Activated B cell treated with CpG ODN at 0.5 μM for 24 hours (primary cell): ENCODE measurements around the gene XYLB. TPM values are rescaled to one million over a fixed set of nuclear protein-coding genes. Genes with fewer than 3 reads are reported as not detected.

Experiments used
- ATAC-seq: fragments of 200-7000 bp; cut with Tn5 transposase; one replicate; pipeline ENCODE4 v1.10.0; 2021; ENCODE audit warnings: low read depth, mild to moderate bottlenecking, moderate library complexity
- CTCF ChIA-PET: fragments of 350-600 bp; sonication (Branson Sonifier 250); formaldehyde crosslinking; loops from one replicate; lab custom pipeline; 2021; ENCODE audit warnings: antibody characterized with exemption; lab: Charles Lee
- POLR2A ChIA-PET: fragments of 350-600 bp; sonication (Branson Sonifier 250); formaldehyde crosslinking; loops from one replicate; lab custom pipeline; 2021; ENCODE audit warnings: antibody characterized with exemption; lab: Charles Lee
- DNase-seq: peaks from one replicate; pipeline ENCODE4 v3.0.0; 2022
- H3K27ac Mint-ChIP-seq: one replicate; pipeline ENCODE4 v1.8.0; 2020; ENCODE audit warnings: mixed read lengths
- H3K27me3 Mint-ChIP-seq: one replicate; pipeline ENCODE4 v1.8.0; 2021; ENCODE audit warnings: mixed read lengths
- H3K36me3 Mint-ChIP-seq: one replicate; pipeline ENCODE4 v1.8.0; 2021; ENCODE audit warnings: low read depth, mixed read lengths
- H3K4me1 Mint-ChIP-seq: one replicate; pipeline ENCODE4 v1.8.0; 2021; ENCODE audit warnings: mixed read lengths
- H3K4me3 Mint-ChIP-seq: one replicate; pipeline ENCODE4 v1.8.0; 2020; ENCODE audit warnings: mild to moderate bottlenecking, mixed read lengths
- H3K9me3 Mint-ChIP-seq: one replicate; pipeline ENCODE4 v1.8.0; 2020; ENCODE audit warnings: mixed read lengths
- intact Hi-C: fragments of 100-400 bp; cut with micrococcal nuclease; formaldehyde crosslinking; loops from one replicate; pipeline ENCODE4 v1.15.1; 2024
- total RNA-seq: library from RNA; stranded (reverse); gene quantifications from 2 replicates; pipeline ENCODE4 v1.2.3, GENCODE V29; 2022
- TF ChIP-seq, protein P1 (sequence below): fragments of 200-600 bp; IDR thresholded peaks from one replicate; pipeline ENCODE4 v1.8.0; 2022; ENCODE audit warnings: antibody characterized with exemption, mild to moderate bottlenecking

XYLB gene
- total RNA-seq, 1 donor from 2014 or later = 1.8 TPM

- ChIA-PET CTCF (no interaction called here), POLR2A (no interaction called here)
Measured at GRCh38 chr3:38313263-38313662, 33.3 kb upstream of the XYLB start.

GRCh38 chr3:38313695-38314094, 32.9 kb upstream of the XYLB start:
- Mint-ChIP-seq H3K9me3 (no peaks in the 10 kb centered on the region), H3K4me1 (no peaks in the 10 kb centered on the region), H3K27ac (no peak overlapping the region), H3K27me3 (peaks cover 7% of the 10 kb centered on the region), H3K36me3 (no peaks in the 10 kb centered on the region), H3K4me3 (no peak overlapping the region)
- ATAC-seq (no peak), DNase-seq (no peak)
- intact Hi-C loops = no loop called here
- ChIA-PET POLR2A (no interaction called here), CTCF (no interaction called here)
- TF ChIP-seq, protein P1, sequence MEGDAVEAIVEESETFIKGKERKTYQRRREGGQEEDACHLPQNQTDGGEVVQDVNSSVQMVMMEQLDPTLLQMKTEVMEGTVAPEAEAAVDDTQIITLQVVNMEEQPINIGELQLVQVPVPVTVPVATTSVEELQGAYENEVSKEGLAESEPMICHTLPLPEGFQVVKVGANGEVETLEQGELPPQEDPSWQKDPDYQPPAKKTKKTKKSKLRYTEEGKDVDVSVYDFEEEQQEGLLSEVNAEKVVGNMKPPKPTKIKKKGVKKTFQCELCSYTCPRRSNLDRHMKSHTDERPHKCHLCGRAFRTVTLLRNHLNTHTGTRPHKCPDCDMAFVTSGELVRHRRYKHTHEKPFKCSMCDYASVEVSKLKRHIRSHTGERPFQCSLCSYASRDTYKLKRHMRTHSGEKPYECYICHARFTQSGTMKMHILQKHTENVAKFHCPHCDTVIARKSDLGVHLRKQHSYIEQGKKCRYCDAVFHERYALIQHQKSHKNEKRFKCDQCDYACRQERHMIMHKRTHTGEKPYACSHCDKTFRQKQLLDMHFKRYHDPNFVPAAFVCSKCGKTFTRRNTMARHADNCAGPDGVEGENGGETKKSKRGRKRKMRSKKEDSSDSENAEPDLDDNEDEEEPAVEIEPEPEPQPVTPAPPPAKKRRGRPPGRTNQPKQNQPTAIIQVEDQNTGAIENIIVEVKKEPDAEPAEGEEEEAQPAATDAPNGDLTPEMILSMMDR = no peak

More at GRCh38 chr3:38313263-38313662, 33.3 kb upstream of the XYLB start:
- Mint-ChIP-seq H3K9me3 (no peaks in the 10 kb centered on the region), H3K36me3 (no peaks in the 10 kb centered on the region), H3K27me3 (peaks cover 7% of the 10 kb centered on the region), H3K4me1 (no peaks in the 10 kb centered on the region), H3K27ac (no peak overlapping the region), H3K4me3 (no peak overlapping the region)
- TF ChIP-seq, protein P1 = no peak
- ATAC-seq = no peak
- DNase-seq = no peak
- intact Hi-C loops = no loop called here

DNA sequence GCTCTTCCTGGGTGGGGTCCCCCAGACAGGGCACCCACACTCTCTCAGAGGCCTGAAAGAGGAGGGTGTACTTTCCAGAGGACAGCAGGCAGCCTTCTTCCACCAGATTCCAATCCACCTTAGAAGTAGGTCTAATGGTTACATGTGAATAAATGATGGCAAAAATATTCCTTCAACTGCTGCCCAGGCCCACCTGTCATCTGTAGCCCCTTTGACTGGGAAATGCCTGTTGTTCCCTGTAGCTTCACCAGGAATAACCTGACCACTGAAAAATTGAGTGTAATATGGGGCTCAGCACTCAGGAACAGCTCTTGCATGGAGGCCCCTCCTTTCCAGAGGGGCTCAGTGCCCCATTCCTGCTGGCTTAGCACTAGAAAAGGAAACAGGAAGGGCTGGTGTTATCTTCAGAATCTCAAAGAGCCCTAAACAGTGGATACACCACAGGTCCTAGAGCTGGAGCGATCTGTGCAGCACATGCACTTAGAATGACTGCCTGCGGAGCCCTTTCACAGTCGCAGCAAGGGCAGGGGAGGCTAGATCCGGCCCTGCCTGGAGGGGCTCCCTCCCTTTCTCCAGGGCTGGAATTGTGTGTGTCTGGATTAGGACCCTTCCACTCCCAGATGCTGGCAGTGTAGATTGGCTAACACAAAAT, 32.3 kb upstream of the XYLB start:
- no peak overlapping the region for H3K4me3 Mint-ChIP-seq
- intact Hi-C loops = no loop called here
- no peak overlapping the region for H3K27ac Mint-ChIP-seq
- peaks cover 7% of the 10 kb centered on the region for H3K27me3 Mint-ChIP-seq
- DNase-seq (no peak), ATAC-seq (no peak)
- no peaks in the 10 kb centered on the region for H3K9me3 Mint-ChIP-seq
- TF ChIP-seq, protein P1 = no peak
- ChIA-PET POLR2A (no interaction called here), CTCF (no interaction called here)
- no peaks in the 10 kb centered on the region for H3K4me1 Mint-ChIP-seq
- H3K36me3 Mint-ChIP-seq = no peaks in the 10 kb centered on the region

DNA sequence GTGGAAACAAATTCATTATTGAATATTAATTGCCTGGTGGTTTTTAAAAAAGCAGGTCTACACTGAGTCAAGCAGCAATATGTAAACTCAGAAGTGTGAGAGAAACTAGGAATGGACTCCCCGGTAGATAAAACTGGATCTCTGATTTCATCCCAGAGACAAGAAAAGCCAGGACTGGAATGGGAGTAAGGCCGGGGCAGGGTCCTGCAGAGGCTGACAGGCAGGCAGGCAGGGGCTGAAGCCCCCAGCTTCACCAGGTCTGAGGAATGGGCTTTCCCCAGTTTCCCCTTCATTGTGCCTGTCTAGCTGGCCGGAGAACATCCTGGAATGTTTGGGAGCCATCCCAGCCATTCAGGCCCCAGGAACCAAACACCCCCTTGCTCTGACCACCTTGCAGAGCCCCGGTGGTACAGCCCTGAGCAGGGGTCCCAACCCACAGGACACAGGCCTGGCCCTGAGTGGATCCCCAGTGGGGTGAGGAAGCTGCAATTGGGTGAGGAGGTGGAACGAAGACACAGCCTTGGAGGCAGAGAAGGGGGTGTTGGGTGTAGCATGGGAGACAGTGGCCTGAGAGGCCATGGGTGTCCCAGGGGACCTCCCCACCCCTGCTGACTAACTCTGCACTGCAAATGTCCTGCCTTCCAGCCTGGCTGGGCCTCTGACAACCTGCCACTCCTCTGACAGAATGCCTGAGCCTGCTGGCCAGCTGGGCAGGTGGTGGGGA, 31.7 kb upstream of the XYLB start:
- TF ChIP-seq, protein P1 = no peak
- intact Hi-C loops = no loop called here
- CTCF ChIA-PET = no interaction called here
- Mint-ChIP-seq H3K27me3 (peaks cover 3% of the 10 kb centered on the region), H3K4me1 (no peaks in the 10 kb centered on the region), H3K36me3 (no peaks in the 10 kb centered on the region), H3K9me3 (no peaks in the 10 kb centered on the region), H3K4me3 (no peak overlapping the region), H3K27ac (no peak overlapping the region)
- DNase-seq (no peak), ATAC-seq (no peak)
- POLR2A ChIA-PET = no interaction called here

- no peaks in the 10 kb centered on the region for H3K9me3 Mint-ChIP-seq
- TF ChIP-seq, protein P1 = no peak
- ChIA-PET CTCF (no interaction called here), POLR2A (no interaction called here)
- no peak overlapping the region for H3K27ac Mint-ChIP-seq
- H3K27me3 Mint-ChIP-seq = peaks cover 3% of the 10 kb centered on the region
- H3K4me1 Mint-ChIP-seq = no peaks in the 10 kb centered on the region
- no peak overlapping the region for H3K4me3 Mint-ChIP-seq
- no peaks in the 10 kb centered on the region for H3K36me3 Mint-ChIP-seq
- ATAC-seq (no peak), DNase-seq (no peak)
- intact Hi-C loops = no loop called here
Measured at GRCh38 chr3:38315488-38316230, 30.9 kb upstream of the XYLB start.
